ENCODE data around the gene CFAP119.

Gene CFAP119

GRCh38 chr16:30762991-30763725 lies 1.3 kb upstream of the CFAP119 start:
- DNase-seq (ENCODE audit: low read depth): no peak

GRCh38 chr16:30761427-30761927 lies 385 bp downstream of the CFAP119 start:
- DNase-seq (ENCODE audit: low read depth): no peak

GRCh38 chr16:30760577-30761426 lies 1.1 kb downstream of the CFAP119 start:
- DNase-seq (ENCODE audit: low read depth): no peak

GRCh38 chr16:30760001-30760559 lies 1.8 kb downstream of the CFAP119 start:
- no peak for DNase-seq (ENCODE audit: low read depth)

- no peak for DNase-seq (ENCODE audit: low read depth)
These were observed 2.8 kb downstream of the CFAP119 start for GRCh38 chr16:30758988-30759491.

- DNase-seq (ENCODE audit: low read depth): no peak
These were observed 4.5 kb downstream of the CFAP119 start for GRCh38 chr16:30757316-30757715.

GRCh38 chr16:30756781-30757100 lies 5.1 kb downstream of the CFAP119 start:
- no peak for DNase-seq (ENCODE audit: low read depth)

- DNase-seq (ENCODE audit: low read depth): no peak
These were observed 5.7 kb downstream of the CFAP119 start for GRCh38 chr16:30755955-30756780.

GRCh38 chr16:30753596-30753995 lies 8.3 kb downstream of the CFAP119 start:
- no peak for DNase-seq (ENCODE audit: low read depth)

GRCh38 chr16:30750876-30751465 lies 10.9 kb downstream of the CFAP119 start:
- DNase-seq (ENCODE audit: low read depth): no peak

GRCh38 chr16:30750201-30750600 lies 11.7 kb downstream of the CFAP119 start:
- no peak for DNase-seq (ENCODE audit: low read depth)

GRCh38 chr16:30748634-30749445 lies 13.0 kb downstream of the CFAP119 start:
- no peak for DNase-seq (ENCODE audit: low read depth)

GRCh38 chr16:30747799-30748633 lies 13.8 kb downstream of the CFAP119 start, which contains the start of gene PHKG2:
Gene PHKG2 (plus strand): TSS chr16:30748425. CDS start chr16:30748821, 396 bp downstream.
- DNase-seq (ENCODE audit: low read depth): peak; percentile 99

- no peak for DNase-seq (ENCODE audit: low read depth)
These were observed 14.5 kb downstream of the CFAP119 start for GRCh38 chr16:30747331-30747730.

GRCh38 chr16:30746638-30747175 lies 15.2 kb downstream of the CFAP119 start:
- no peak for DNase-seq (ENCODE audit: low read depth)

GRCh38 chr16:30745082-30745481 lies 16.8 kb downstream of the CFAP119 start:
- no peak for DNase-seq (ENCODE audit: low read depth)

GRCh38 chr16:30744183-30744582 lies 17.7 kb downstream of the CFAP119 start:
- no peak for DNase-seq (ENCODE audit: low read depth)

GRCh38 chr16:30743716-30744115 lies 18.1 kb downstream of the CFAP119 start:
- DNase-seq (ENCODE audit: low read depth): no peak

GRCh38 chr16:30741461-30741914 lies 20.4 kb downstream of the CFAP119 start:
- DNase-seq (ENCODE audit: low read depth): peak; percentile 33

Data from stromal cell of bone marrow (primary cell).